Neural progenitor cell (in vitro differentiated cells): Measurements from ENCODE around the gene C8B. TPM values are rescaled to one million over a fixed set of nuclear protein-coding genes. Genes with fewer than 3 reads are reported as not detected.

Experiments
- DNase-seq: peaks from one replicate; pipeline ENCODE4 v3.0.0-alpha.2; 2016; ENCODE audit warnings: low spot score
- H2AFZ ChIP-seq: fragments of 200-600 bp; sonication (generic); replicated peaks from 2 replicates; pipeline ENCODE4 v1.6.1; 2016; ENCODE audit warnings: antibody characterized with exemption
- H3F3A ChIP-seq: fragments of 200-600 bp; sonication (generic); 2 replicates; pipeline ENCODE4 v1.6.1; 2016; ENCODE audit warnings: antibody characterized with exemption, low read depth
- H3K27ac ChIP-seq: fragments of 200-600 bp; sonication (generic); 2 replicates; pipeline ENCODE4 v1.5.1; 2016; ENCODE audit warnings: mild to moderate bottlenecking
- H3K27me3 ChIP-seq: fragments of 200-600 bp; sonication (generic); 2 replicates; pipeline ENCODE4 v1.6.1; 2016; ENCODE audit warnings: mild to moderate bottlenecking, moderate library complexity
- H3K36me3 ChIP-seq: fragments of 200-600 bp; sonication (generic); 2 replicates; pipeline ENCODE4 v1.5.1; 2016
- H3K4me1 ChIP-seq: fragments of 200-600 bp; sonication (generic); 2 replicates; pipeline ENCODE4 v1.6.1; 2016; ENCODE audit warnings: mixed run types
- H3K4me2 ChIP-seq: fragments of 200-600 bp; sonication (generic); 2 replicates; pipeline ENCODE4 v1.6.1; 2016
- H3K4me3 ChIP-seq: fragments of 200-600 bp; sonication (generic); 2 replicates; pipeline ENCODE4 v1.5.1; 2016
- H3K79me2 ChIP-seq: fragments of 200-600 bp; sonication (generic); 2 replicates; pipeline ENCODE4 v1.6.1; 2016; ENCODE audit warnings: low read depth
- H3K9ac ChIP-seq: fragments of 200-600 bp; sonication (generic); 2 replicates; pipeline ENCODE4 v1.6.1; 2016
- H3K9me3 ChIP-seq: fragments of 200-600 bp; sonication (generic); 2 replicates; pipeline ENCODE4 v1.5.1; 2016; ENCODE audit warnings: low read depth
- H4K20me1 ChIP-seq: fragments of 200-600 bp; sonication (generic); 2 replicates; pipeline ENCODE4 v1.6.1; 2016; ENCODE audit warnings: low read depth
- H3K27ac Mint-ChIP-seq: 3 replicates; pipeline ENCODE4 v1.8.0; 2021; ENCODE audit warnings: mixed read lengths
- H3K27me3 Mint-ChIP-seq: 2 replicates; pipeline ENCODE4 v1.8.0; 2022; ENCODE audit warnings: low read depth, mild to moderate bottlenecking, inconsistent platforms, moderate library complexity, mixed read lengths; ENCODE audit not compliant: insufficient read depth
- H3K36me3 Mint-ChIP-seq: 3 replicates; pipeline ENCODE4 v1.8.0; 2021; ENCODE audit warnings: mixed read lengths
- H3K4me1 Mint-ChIP-seq: 3 replicates; pipeline ENCODE4 v1.8.0; 2021; ENCODE audit warnings: mixed read lengths
- H3K4me3 Mint-ChIP-seq: 3 replicates; pipeline ENCODE4 v1.8.0; 2021; ENCODE audit warnings: mild to moderate bottlenecking, moderate library complexity, mixed read lengths
- H3K9me3 Mint-ChIP-seq: 3 replicates; pipeline ENCODE4 v1.8.0; 2020; ENCODE audit warnings: mixed read lengths
- EZH2 ChIP-seq: fragments of 200-600 bp; sonication (generic); IDR thresholded peaks from 2 replicates; pipeline ENCODE4 v1.6.1; 2017; ENCODE audit warnings: antibody characterized with exemption, mild to moderate bottlenecking, moderate library complexity
- EZH2phosphoT487 ChIP-seq: fragments of 200-600 bp; sonication (generic); IDR thresholded peaks from 2 replicates; pipeline ENCODE4 v1.6.1; 2017; ENCODE audit warnings: antibody characterized with exemption
- total RNA-seq: library from RNA; depleted of rRNA; stranded (reverse); fragments of >200 nt; gene quantifications from 2 replicates; pipeline ENCODE4 v1.2.3, GENCODE V29; 2015; ENCODE audit warnings: low replicate concordance
- TF ChIP-seq, protein P1 (sequence below): fragments of 200-600 bp; sonication (generic); IDR thresholded peaks from 2 replicates; pipeline ENCODE4 v1.5.1; 2017; ENCODE audit warnings: antibody characterized with exemption, mild to moderate bottlenecking

C8B gene
- total RNA-seq, 1 donor from 2014 or later = not detected

DNA sequence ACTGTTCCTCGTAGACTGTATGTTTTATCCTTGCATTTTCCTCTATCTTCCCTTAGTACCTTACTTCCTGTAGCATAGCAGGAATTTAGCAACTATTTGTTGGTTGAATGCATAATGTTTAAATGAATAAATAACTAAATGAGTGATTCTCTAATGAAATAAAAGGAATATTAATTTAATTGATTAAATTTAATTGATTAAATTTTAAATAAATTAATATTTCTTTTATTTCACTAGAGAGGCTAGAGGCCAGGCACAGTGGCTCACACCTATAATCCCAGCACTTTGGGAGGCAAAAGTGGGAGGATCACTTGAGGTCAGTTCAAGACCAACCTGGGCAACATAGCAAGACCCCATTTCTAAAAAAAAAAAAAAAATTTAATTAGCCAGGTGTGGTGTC, 25.8 kb downstream of the C8B start:
- no peak overlapping the region for H3K27ac ChIP-seq
- DNase-seq = no peak
- H3K9me3 ChIP-seq = no peaks in the 10 kb centered on the region
- no peak overlapping the region for H2AFZ ChIP-seq
- no peaks in the 10 kb centered on the region for H3K9me3 Mint-ChIP-seq
- no peaks in the 10 kb centered on the region for H3K27me3 ChIP-seq
- no peak overlapping the region for H3K4me3 ChIP-seq
- no peaks in the 10 kb centered on the region for H3K36me3 ChIP-seq
- peaks cover 5% of the 10 kb centered on the region for H3F3A ChIP-seq
- H3K4me1 ChIP-seq = peaks cover 5% of the 10 kb centered on the region
- H3K9ac ChIP-seq = no peak overlapping the region
- TF ChIP-seq EZH2 (no peak), EZH2phosphoT487 (no peak)
- TF ChIP-seq, protein P1, sequence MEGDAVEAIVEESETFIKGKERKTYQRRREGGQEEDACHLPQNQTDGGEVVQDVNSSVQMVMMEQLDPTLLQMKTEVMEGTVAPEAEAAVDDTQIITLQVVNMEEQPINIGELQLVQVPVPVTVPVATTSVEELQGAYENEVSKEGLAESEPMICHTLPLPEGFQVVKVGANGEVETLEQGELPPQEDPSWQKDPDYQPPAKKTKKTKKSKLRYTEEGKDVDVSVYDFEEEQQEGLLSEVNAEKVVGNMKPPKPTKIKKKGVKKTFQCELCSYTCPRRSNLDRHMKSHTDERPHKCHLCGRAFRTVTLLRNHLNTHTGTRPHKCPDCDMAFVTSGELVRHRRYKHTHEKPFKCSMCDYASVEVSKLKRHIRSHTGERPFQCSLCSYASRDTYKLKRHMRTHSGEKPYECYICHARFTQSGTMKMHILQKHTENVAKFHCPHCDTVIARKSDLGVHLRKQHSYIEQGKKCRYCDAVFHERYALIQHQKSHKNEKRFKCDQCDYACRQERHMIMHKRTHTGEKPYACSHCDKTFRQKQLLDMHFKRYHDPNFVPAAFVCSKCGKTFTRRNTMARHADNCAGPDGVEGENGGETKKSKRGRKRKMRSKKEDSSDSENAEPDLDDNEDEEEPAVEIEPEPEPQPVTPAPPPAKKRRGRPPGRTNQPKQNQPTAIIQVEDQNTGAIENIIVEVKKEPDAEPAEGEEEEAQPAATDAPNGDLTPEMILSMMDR = no peak
- H3K27ac Mint-ChIP-seq = no peak overlapping the region
- H3K4me3 Mint-ChIP-seq = no peak overlapping the region
- peaks cover 5% of the 10 kb centered on the region for H3K27me3 Mint-ChIP-seq
- H4K20me1 ChIP-seq = no peaks in the 10 kb centered on the region
- H3K4me1 Mint-ChIP-seq = peaks cover 3% of the 10 kb centered on the region
- no peaks in the 10 kb centered on the region for H3K79me2 ChIP-seq
- no peaks in the 10 kb centered on the region for H3K36me3 Mint-ChIP-seq
- no peak overlapping the region for H3K4me2 ChIP-seq

DNA sequence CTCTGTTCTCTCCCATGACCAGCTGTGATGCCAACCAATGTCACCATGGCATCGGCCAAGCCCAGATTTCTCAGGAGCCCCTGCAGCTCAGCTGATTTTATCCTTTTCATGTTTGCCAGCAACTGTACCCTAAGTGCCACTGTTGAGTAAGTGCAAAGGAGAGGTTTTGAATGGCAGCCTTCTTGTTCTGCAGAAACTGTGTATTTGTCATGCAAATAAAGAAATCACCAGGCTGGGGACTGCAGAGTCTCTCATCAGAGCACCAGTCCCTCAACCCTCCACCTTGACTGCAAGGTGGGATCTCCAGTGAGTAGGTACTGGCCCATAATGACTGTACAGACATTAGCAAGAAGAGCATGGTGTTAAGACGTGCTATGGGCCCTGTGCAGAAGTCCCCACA, 26.6 kb downstream of the C8B start:
- peaks cover 12% of the 10 kb centered on the region for H3F3A ChIP-seq
- no peak overlapping the region for H3K9ac ChIP-seq
- H3K27me3 ChIP-seq = no peaks in the 10 kb centered on the region
- Mint-ChIP-seq H3K27ac (no peak overlapping the region), H3K27me3 (peaks cover 3% of the 10 kb centered on the region), H3K4me1 (peaks cover 10% of the 10 kb centered on the region), H3K9me3 (no peaks in the 10 kb centered on the region), H3K4me3 (no peak overlapping the region), H3K36me3 (no peaks in the 10 kb centered on the region)
- no peak for DNase-seq
- H3K27ac ChIP-seq = no peak overlapping the region
- no peak overlapping the region for H3K4me2 ChIP-seq
- no peak overlapping the region for H3K4me3 ChIP-seq
- H3K4me1 ChIP-seq = peaks cover 13% of the 10 kb centered on the region
- H3K79me2 ChIP-seq = no peaks in the 10 kb centered on the region
- H3K36me3 ChIP-seq = no peaks in the 10 kb centered on the region
- H3K9me3 ChIP-seq = no peaks in the 10 kb centered on the region
- H2AFZ ChIP-seq = no peak overlapping the region
- TF ChIP-seq, protein P1 = no peak
- no peak for TF ChIP-seq EZH2
- no peak for TF ChIP-seq EZH2phosphoT487
- no peaks in the 10 kb centered on the region for H4K20me1 ChIP-seq

DNA sequence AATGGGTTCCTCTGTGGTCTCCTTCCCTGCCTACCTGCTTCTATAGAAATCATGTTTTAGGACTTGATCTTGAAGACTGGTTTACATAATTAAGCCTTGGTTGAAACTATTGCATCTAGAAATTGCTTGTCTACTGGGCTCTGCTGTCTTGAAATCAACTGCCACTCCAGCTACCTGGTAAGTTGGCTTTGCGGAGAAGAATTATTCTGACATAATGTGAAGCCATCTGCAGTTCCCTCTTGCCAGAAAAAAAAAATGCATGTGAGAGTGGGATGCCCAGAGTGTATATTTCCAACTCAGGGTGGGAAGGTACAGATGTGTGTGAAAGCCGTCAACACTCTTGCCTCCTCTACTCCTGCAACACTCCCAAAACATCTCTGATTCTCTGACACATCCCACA, 27.2 kb downstream of the C8B start:
- no peak overlapping the region for H3K4me3 ChIP-seq
- no peak for TF ChIP-seq EZH2phosphoT487
- peaks cover 13% of the 10 kb centered on the region for H3K4me1 ChIP-seq
- H3K9me3 ChIP-seq = no peaks in the 10 kb centered on the region
- no peak overlapping the region for H3K27ac Mint-ChIP-seq
- peaks cover 3% of the 10 kb centered on the region for H3K27me3 Mint-ChIP-seq
- DNase-seq = no peak
- H3K79me2 ChIP-seq = no peaks in the 10 kb centered on the region
- H3F3A ChIP-seq = peaks cover 12% of the 10 kb centered on the region
- H3K9me3 Mint-ChIP-seq = no peaks in the 10 kb centered on the region
- no peak overlapping the region for H2AFZ ChIP-seq
- H3K36me3 ChIP-seq = no peaks in the 10 kb centered on the region
- H3K9ac ChIP-seq = no peak overlapping the region
- H3K4me2 ChIP-seq = no peak overlapping the region
- no peak overlapping the region for H3K27ac ChIP-seq
- H3K4me3 Mint-ChIP-seq = no peak overlapping the region
- no peaks in the 10 kb centered on the region for H4K20me1 ChIP-seq
- H3K36me3 Mint-ChIP-seq = no peaks in the 10 kb centered on the region
- no peaks in the 10 kb centered on the region for H3K27me3 ChIP-seq
- peaks cover 14% of the 10 kb centered on the region for H3K4me1 Mint-ChIP-seq

DNA sequence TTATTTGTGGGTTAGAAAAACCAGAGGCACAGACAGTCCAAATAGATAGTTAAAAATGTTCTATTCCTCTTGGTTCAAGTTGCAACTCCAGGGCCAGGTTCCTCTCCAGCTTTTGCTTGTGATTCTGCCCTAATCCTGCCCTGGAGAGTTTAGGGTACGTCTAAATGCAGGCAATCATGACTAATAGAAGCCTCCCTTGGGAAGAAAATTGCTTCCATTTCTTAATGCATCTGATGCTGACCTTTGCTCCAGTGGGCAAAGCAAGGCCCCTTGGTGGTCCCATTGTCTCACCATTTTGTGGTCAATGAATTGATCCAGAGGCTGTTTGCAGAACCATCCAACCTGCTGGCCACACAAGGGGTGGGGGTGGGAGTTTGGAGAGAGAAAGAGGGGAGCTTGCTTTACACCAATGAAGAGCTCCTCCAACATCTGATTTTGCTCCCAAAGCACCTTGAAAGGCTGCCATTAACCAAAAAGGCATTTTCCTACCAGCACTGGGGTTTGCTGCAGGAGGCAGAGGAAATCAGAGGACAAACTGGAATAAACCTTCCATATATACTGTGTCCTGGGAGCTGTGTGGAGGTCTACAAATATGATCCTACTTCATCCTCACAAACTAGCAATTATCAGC, 31.3 kb downstream of the C8B start:
- Histone ChIP-seq H3K4me3 (no peak overlapping the region), H3F3A (peaks cover 18% of the 10 kb centered on the region), H3K27me3 (no peaks in the 10 kb centered on the region), H3K4me2 (peak overlapping the region; percentile 59), H3K4me1 (peaks cover 26% of the 10 kb centered on the region), H3K79me2 (no peaks in the 10 kb centered on the region), H3K27ac (no peak overlapping the region), H3K9me3 (no peaks in the 10 kb centered on the region), H2AFZ (peak overlapping the region; percentile 82), H3K9ac (no peak overlapping the region), H3K36me3 (no peaks in the 10 kb centered on the region), H4K20me1 (no peaks in the 10 kb centered on the region)
- H3K4me3 Mint-ChIP-seq = no peak overlapping the region
- TF ChIP-seq EZH2phosphoT487 (no peak), EZH2 (no peak)
- TF ChIP-seq, protein P1 = no peak
- peaks cover 9% of the 10 kb centered on the region for H3K27me3 Mint-ChIP-seq
- H3K9me3 Mint-ChIP-seq = no peaks in the 10 kb centered on the region
- no peaks in the 10 kb centered on the region for H3K36me3 Mint-ChIP-seq
- no peak overlapping the region for H3K27ac Mint-ChIP-seq
- peaks cover 34% of the 10 kb centered on the region for H3K4me1 Mint-ChIP-seq
- DNase-seq = no peak
